Glomerular visceral epithelial cell (primary cell): Measurements from ENCODE around the gene EFCC1.
"Not testable (repeated sequence)": the region's sequence is repeated elsewhere in the genome, so short reads cannot be mapped to it uniquely, and the experiment has no call there.

Source experiments
- DNase-seq: peaks from one replicate; pipeline ENCODE4 v3.0.0-alpha.2; 2016; ENCODE audit errors: extremely low spot score

EFCC1 gene

DNA sequence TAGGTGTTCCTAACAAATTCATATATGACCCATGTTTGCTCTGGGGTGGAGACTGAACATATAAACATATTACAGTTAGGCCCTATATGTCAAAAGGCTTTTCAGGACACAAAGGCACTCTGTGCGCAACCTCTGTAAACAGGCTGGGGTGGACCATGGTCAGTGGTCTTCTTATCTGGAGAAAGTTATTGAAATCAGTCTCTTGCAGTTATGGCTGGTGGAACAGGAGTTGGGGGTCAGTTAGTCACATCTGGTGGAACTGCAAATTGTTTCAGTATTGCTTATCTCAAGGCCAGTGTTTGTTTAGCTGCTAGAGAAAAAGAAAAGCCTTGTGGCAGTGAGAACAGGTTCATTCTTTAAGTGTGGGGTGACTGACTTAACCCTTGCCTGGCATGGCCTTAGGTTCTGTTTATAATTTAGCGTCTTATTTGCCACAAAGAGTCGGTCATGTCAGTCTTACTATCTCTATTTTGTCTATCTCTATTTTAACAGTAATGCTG is 53.6 kb downstream of the EFCC1 start:
- no peak for DNase-seq

DNA sequence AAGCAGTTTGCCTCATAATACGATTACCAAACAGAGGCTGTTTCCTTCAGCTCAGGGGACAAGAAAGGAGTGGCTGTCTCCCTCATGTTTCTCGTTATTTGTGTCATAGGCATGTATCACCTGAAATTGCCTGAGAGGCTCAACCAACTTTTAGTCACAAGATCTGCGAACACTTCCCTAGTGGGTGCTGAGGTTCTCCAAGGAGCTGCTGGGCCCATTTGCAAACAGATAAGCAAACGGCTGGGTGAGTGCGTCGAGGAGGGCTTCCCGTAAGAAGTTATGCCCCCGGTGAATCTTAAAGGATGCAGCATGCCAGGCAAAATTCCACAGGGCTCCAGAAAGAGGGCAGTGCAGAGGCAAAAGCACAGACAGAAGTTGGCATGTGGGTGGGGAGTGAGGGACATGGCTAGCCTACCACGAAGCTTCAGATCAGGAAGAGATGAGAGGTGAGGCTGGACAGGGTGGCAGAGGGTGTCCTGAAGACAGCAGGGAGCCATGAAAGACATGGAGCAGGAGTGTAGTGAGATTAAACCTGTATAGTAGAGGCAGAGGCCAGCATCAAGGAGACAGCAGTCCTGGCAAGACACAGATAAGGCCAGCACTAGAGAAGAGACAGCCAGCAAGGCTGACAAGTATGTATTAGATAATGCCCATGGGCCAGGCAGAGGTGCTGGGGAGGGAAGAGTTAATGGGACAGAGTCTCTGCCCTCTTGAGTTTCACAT is 55.5 kb downstream of the EFCC1 start:
- no peak for DNase-seq

DNA sequence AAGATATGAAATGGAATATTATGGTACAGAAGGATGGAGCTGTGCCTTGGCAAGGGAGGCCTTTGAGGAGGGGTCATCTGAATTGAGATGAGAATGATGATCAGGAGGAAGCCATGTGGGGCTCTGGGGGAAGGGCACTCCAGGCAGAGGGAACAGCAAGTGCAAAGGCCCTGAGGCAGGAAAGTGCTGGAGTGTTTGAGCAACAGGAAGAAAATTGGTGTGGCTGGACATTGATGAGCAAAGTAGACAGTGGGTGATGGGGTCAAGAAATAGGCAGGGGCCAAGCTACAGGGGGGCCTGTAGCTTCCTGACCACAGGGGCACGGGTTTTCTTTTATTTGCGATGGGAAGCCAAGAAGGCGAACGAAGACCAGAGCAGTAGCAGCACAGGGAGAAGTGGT is 56.1 kb downstream of the EFCC1 start:
- no peak for DNase-seq

DNA sequence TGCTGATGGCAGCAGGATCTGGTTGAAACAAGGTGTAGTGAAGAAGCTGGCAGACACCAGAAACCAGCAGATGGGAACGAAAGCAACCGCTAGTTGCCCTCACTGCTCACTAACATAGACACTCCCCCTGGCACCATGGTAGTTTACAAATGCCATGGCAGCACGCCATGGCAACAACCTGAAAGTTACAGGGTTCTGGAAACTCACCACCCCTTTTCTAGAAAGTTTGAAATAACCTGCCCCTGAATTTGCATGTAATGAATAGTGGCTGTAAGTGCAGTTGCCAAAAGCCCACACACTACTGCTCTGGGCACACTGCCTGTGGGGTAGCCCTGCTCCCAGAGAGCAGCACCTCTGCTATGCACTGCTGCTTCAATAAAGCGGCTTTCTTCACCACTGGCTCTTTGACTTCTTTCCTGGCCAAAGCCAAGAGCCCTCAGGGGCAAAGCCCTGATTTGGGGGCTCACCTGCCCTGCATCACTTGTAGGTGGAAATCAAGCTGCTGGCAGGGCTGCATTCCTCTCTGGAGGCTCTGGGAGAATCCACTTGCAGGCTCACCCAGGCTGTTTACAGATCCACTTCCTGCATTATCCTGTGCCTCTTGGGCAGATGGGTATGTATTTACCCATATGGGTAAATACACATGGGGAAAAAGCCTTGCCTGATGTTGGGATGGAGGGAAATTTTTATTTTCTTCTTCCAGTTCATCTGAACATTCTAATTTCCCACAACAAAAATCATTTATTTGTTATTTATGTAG is 57.5 kb downstream of the EFCC1 start:
- no peak for DNase-seq

DNA sequence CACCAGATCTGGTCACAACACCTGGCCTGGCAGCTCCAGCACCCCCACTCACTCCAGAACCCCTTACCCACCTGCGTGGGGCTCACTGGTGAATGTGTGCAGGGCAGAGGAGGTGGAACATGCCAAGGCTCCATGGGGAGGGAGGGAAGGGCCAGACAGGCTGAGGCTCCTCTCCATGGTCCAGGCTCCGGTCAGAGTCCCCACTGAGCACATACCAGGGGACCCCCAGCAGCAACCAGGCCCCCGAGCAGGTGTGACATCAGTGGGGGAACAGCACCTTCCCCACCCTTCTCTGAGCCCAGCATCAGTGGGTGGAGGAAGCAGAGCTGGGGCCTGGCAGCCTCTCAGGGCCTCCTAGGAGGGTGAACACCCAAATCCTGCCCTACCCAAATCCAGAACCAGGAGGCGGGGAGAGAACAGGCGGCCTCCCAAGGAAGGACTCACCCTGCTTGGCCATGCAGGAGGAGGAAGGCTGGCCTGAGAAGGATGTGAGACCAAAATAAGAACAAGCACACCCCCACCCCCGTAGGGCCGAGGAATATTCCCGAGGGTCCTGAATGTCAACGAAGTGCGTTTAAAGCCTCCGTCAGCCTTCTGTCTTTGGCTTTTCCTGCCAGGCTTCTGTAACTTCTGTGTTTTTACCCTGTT is 58.3 kb downstream of the EFCC1 start:
- no peak for DNase-seq

DNA sequence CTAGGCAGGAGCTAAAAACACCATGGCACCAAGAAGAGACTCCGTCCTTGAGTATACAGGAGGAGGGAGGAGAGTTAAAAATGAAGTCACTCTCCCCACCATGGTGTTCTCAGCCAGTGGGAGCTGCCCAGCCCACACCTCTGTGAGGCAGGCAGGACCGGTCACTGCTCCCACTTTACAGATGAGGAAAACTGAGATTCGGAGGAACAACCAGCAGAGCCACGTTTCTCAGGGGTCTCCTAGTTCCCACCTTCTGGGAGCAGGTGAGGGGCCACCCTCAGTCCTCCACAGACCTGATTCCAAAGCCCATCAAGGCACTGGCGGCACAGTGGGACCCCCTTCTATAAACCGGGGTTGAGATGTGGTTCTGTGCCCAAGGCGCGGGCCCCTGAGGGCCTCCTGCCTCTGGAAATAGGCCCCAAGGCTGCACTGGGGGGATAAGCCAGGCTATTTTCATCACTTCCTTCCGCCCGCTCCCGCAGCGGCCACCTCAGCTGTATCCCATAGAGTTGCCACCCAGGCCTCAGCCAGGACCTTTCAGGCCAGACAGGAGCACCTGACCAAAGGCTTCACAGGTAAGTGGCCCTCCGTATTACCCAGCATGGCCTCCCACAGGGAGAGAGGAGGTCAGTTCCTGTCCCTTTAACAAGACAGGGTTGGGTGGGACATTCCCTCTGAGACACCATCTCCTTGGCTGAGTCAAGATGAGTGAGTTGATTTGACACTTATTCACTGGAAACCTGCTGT is 59.3 kb downstream of the EFCC1 start, which contains the start of gene GP9:
TSS of gene GP9 (plus strand) at position 504 of the 747 bp plus-strand sequence. CDS start 961 bp downstream, outside the sequence.
- no peak for DNase-seq

DNA sequence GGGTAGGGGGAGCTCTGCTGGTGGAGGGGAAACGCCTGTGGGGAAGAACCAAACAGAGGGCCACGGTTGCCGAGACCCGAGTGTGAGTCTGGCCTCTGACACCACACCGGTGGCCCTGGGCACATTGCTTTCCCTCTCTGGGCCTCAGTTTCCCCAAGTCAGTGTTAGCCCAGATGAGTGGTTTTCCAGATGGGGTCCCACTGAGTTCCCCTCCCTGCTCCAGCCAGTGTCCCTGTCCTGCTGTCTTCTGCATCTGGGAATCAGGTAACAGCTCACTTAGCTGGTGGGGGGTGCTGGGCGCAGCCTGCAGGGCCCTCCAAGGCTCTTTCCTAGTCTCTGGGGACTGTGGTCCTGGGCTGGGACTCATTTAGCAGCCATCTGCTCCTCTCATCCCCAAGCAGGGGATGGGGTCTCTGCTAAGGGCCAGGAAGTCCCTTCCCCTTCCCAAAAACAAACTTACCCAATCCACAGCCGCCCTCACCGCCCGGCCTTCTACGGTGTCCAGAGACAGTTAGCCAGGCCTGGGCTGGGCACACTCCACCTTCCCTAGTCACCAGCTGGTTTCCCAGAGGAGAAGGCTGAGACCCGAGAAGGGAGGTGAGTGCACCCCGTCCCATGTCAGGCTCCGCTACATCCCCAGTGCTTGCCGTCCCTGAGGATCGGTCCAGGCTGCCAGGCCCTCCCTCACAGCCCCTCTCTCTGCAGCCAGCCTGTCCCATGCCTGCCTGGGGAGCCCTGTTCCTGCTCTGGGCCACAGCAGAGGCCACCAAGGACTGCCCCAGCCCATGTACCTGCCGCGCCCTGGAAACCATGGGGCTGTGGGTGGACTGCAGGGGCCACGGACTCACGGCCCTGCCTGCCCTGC is 60.2 kb downstream of the EFCC1 start:
- no peak for DNase-seq

DNA sequence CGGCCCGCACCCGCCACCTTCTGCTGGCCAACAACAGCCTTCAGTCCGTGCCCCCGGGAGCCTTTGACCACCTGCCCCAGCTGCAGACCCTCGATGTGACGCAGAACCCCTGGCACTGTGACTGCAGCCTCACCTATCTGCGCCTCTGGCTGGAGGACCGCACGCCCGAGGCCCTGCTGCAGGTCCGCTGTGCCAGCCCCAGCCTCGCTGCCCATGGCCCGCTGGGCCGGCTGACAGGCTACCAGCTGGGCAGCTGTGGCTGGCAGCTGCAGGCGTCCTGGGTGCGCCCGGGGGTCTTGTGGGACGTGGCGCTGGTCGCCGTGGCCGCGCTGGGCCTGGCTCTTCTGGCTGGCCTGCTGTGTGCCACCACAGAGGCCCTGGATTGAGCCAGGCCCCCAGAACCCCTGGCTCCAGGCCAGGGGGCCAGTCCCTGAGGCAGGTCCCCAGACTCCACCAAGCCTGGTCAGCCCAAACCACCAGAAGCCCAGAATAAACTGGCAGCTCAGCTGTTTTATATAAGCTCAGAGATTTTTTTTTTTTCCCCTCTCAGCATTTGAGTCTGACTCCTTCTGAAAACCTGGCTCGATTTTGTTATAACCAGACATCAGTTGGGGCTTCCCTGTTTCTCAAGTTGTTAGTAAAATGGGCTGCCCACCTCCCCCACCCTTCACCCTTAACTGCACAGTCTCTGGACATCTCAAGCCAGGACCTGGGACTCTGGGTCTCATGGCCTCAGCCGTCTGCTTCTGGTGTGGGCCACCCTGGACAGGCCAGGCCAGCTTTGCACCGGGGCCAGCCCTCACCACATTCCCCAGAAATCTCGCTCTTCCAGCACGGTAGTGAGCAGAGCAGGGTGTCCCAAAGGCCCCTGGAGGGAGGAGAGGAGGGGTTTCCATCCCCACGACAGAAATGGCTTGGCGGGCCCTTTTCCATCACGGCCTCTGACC is 61.1 kb downstream of the EFCC1 start:
- DNase-seq = no peak

DNA sequence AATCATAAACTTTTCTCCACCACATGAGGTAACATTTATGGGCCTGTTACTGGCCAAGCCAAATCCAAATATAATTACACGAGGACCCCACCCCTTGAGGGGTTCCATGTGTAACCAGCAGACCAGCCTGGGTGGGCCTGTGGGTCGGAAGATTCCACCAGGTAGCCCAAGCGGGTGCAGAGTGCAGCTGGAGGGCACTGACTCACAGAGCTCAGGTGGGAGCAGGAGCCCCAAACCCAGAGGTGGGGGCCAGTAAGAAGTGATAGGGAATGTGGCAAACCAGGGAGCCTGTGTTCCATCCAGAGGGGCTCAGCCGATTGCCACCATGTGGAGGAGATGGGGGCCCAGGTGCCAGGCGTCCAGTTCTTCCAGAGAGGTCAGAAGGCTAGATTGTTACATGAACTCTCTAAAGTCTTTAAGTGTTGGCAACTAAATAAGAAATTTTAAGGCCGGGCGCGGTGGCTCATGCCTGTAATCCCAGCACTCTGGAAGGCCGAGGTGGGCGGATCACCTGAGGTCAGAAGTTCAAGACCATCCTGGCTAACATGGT is 62.1 kb downstream of the EFCC1 start:
- DNase-seq = no peak

DNA sequence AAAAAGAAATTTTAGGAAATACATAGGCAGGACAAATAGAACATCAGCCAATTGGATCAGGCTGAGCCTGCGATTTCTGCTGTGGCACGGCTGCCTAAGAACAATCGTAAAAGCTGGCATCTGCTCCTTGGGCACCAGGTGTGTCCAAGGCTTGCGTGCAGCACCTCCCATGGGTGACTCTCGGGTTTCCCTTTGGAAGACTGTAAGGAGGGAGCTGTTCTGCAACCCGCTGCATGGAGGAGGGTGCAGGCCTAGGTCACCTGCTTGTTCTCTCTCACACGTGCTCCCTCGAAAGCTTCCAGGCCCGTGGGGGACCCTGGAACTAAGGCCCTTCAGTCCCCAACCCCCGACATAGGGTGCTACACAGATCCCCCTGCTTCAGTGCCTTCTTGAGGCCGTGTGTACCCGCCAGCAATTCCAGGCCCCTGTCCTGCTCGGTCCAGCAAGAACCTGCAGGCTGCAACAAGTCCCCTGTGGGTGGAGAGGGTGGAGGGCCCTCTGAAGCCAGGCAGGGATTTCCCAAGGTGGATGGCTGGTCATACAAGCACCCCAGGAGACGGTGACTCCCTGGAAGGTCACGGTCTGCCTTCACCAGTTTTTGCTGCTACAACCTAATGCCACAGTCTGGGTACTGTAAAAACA is 62.9 kb downstream of the EFCC1 start:
- no peak for DNase-seq

DNA sequence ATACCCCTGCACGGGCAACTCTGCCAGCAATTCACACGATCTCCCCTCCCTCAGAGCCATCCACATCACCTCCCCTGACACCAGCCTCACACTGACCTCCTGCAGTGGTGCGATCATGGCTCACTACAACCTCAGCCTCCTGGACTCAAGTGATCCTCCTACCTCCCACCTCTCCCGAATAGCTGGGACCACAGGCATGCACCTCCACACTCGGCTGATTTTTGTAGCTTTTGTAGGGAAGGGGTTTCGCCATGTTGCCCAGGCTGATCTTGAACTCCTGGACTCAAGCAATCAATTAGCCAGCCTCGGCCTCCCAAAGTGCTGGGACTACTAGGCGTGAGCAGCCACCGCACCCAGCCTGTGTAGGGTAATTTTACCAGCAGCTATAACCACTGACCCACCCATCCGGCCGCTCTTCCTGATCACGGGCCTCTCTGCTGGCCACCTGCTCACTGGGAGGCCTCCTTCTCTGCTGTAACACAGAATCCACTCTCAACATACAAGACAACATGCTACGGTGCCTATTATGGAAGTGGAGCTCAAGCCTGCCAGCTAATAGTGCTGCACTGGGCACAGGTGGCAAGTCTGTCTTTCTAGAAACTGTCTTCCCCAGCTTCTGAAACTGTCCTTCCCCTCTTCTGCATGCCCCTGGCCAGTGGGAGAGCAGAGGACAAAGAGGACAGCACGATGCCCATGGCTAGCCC is 64.1 kb downstream of the EFCC1 start:
- DNase-seq = no peak

DNA sequence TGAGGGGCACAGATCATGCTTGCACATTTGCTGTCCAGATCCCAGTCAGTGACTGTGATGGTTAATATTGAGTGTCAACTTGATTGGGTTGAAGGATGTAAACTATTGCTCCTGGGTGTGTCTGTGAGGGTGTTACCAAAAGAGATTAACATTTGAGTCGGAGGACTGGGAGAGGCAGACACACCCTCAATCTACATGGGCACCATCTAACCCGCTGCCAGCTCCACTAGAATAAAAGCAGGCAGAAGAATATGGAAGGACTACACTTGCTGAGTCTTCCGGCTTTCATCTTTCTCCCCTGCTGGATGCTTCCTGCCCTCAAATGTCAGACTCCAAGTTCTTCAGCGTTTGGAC is 64.6 kb downstream of the EFCC1 start:
- DNase-seq = no peak

DNA sequence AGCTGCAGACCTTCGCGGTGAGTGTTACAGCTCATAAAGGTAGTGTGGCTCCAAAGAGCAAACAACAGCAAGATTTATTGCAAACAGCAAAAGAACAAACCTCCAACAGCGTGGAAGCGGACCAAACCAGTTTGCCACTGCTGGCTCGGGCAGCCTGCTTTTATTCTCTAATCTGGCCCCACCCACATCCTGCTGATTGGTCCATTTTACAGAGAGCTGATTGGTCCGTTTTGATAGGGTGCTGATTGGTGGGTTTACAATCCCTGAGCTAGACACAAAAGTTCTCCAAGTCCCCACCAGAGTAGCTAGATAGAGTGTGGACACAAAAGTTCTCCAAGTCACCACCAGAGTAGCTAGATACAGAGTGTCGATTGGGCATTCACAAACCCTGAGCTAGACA is 66.6 kb downstream of the EFCC1 start:
- DNase-seq = not testable (repeated sequence)

DNA sequence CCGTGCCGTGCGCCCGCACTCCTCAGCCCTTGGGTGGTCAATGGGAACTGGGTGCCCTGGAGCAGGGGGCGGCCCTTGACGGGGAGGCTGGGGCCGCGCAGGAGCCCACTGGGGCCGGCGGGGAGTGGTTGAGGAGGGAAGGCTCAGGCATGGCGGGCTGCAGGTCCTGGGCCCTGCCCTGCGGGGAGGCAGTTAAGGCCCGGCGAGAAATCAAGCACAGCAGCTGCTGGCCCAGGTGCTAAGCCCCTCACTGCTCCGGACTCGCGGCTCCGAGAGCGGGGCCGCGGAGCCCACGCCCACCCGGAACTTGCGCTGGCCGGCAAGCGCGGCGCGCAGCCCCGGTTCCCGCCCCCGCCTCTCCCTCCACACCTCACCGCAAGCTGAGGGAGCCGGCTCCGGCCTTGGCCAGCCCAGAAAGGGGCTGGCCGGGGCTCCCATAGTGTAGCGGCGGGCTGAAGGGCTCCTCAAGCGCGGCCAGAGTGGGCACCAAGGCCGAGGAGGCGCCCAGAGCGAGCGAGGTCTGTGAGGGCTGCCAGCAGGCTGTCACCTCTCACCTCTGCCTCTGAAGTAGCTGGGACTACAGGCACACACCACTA is 67.3 kb downstream of the EFCC1 start:
- no peak for DNase-seq

DNA sequence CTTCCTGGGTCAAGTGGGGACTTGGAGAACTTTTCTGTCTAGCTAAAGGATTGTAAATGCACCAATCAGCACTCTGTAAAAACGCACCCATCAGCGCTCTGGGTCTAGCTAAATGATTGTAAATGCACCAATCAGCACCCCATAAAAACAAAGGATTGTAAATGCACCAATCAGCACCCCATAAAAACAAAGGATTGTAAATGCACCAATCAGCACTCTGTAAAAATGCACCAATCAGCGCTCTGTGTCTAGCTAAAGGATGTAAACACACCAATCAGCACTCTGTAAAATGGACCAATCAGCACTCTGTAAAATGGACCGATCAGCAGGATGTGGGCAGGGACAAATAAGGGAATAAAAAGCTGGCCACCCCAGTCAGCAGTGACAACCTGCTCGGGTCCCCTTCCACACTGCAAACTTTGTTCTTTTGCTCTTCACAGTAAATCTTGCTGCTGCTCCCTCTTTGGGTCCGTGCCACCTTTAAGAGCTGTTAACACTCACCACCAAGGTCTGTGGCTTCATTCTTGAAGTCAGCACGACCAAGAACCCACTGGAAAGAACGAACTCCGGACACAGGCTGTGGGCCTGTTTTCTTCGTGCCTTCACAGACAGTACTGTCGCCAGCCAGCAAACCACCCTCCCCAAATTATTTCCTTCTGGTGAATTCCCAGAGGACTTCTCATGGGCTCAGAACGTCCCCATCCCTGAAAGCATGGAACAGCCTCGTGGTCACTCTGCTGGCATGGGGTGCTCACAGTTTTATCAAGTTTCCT is 68.4 kb downstream of the EFCC1 start:
- not testable (repeated sequence) for DNase-seq

DNA sequence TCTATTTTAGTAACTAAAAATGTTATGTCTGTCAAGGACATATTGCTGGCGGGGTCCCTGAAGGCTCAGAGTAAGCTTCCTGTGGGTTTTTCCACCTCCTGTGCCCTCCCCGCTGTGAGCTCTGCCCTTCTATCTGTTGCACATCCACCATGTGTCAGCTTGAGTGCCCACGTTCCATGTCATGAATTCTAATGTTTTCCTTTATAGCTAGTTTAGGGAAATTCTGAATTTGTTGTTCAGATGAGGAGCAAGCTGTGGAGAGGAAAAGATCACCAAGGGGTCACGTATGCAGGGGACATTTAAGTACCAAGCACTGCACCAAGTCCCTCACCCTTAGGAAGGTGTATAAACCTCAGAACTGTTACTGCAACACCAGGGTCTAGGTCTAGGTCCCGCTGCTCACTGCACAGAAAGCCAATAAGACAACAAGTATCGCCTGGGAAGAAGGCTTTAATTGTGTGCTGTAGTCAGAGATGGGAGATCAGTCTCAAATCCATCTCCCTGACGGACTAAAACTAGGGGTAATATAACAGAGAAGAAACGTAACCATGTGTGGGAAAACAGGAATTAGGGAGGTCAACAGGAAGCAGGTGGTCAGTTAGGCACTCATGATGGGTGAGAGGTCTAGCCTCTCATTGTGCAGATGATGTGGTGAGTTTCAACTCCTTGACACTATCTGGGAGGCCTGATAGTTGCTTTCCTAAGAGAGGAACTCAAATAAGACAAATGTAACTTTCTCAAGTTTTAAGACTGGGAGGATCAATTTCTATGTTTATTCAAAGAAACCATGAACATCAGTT is 69.2 kb downstream of the EFCC1 start:
- DNase-seq = no peak
